ENCODE measurements around the gene INVS.
A peak's percentile ranks its signal among the peaks of the same experiment; 100 is the strongest.
"Not testable (repeated sequence)": the region's sequence is repeated elsewhere in the genome, so short reads cannot be mapped to it uniquely, and the experiment has no call there.

The INVS gene

DNA sequence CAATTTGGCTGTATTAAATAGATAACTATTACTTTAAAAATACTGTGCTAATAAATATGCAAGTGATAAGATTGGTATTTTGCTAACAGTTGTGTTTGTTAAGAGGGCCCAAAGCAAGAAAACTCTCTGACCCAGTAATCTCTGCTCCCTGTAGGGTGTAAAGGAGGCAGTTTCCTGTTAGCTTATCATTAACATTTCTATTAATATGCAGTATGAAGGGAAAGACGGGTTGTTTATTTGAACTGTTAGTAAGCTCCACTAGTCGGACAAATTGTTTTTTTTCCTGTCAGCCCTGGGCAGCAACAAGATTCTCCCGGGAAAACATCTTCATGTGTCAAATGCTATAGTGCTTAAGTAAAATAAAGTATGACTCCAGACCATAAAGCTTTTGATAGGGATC is 35.9 kb upstream of the INVS start:
- Histone ChIP-seq H3K9ac (ENCODE audit: insufficient read length) (peak overlapping the region; percentile 28), H3K27ac (peak overlapping the region; percentile 84), H3K4me3 (peak overlapping the region; percentile 65), H3K36me3 (ENCODE audit: insufficient read depth, low read length) (no peaks in the 10 kb centered on the region), H3K9me3 (ENCODE audit: low read depth, low read length) (no peaks in the 10 kb centered on the region)
- no peak for DNase-seq (ENCODE audit: low read depth, low spot score)
- no peak for TF ChIP-seq POLR2AphosphoS5 (IDR thresholded peaks at IDR 0.05; ENCODE audit: borderline replicate concordance, low read depth, low read length)
- no peak for TF ChIP-seq EZH2 (IDR thresholded peaks at IDR 0.05)
- TF ChIP-seq FOXP2 (optimal IDR thresholded peaks at IDR 0.05; ENCODE audit: control extremely low read depth, extremely low read length, insufficient read depth), result no peak

DNA sequence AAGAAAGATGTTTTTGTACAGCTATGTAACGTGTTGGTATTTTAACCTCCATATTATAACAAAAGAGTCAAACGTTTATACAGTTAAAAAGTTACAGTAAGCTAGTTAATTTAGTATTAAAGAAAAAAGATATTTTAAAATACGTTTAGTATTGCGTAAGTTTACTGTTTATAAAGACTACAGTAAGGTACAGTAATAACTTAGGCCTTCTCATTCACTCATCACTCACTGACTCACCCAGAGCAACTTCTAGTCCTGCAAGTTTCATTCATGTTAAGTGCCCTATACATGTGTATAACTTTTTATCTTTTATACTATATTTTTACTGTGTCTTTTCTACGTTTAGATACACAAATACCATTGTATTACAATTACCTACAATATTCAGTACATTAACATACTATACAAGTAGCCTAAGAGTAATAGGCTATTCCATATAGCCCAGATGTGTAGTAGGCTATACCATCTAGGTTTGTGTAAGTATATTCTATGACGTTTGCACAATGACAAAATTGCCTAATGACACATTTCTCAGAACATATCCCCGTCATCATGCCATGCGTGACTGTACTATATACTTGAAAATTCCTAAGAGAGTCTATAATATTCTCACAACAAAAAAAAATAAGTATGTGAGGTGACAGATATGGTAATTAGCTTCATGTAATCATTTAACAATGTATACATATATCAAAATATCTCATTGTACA is 34.0 kb upstream of the INVS start:
- TF ChIP-seq EZH2 (IDR thresholded peaks at IDR 0.05) (no peak), POLR2AphosphoS5 (IDR thresholded peaks at IDR 0.05; ENCODE audit: borderline replicate concordance, low read depth, low read length) (no peak), FOXP2 (optimal IDR thresholded peaks at IDR 0.05; ENCODE audit: control extremely low read depth, extremely low read length, insufficient read depth) (no peak)
- H3K27ac ChIP-seq, result peak overlapping the region; percentile 84; the same call in 1 of the 2 replicates

DNA sequence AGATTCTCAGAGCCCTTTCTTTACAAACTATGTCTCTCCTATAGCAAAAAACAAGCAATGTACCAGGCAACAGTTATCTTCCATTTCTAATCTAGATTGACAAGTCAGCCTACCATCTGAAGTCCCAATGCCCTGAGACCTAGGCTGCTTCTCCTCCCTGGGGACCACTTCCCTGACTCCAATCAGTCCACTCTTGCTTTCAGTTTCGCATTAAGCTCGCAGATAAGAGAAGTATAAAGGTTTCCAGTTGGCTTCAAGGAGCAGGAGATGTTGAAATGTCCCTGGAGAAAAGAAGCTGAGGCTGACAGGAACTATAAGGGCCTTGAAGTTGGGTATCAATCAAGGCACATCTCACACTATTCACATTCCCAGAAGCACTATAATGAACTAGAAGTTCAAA is 32.5 kb upstream of the INVS start:
- DNase-seq (ENCODE audit: low read depth, low spot score), result no peak
- H3K9ac ChIP-seq (ENCODE audit: insufficient read length), result no peak overlapping the region
- TF ChIP-seq FOXP2 (optimal IDR thresholded peaks at IDR 0.05; ENCODE audit: control extremely low read depth, extremely low read length, insufficient read depth), result no peak
- TF ChIP-seq POLR2AphosphoS5 (IDR thresholded peaks at IDR 0.05; ENCODE audit: borderline replicate concordance, low read depth, low read length), result no peak
- TF ChIP-seq EZH2 (IDR thresholded peaks at IDR 0.05), result no peak

More for the DNA sequence above, 34.0 kb upstream of the INVS start:
- no peak overlapping the region; the same call in 1 of the 2 replicates for H3K4me3 ChIP-seq
- H3K9ac ChIP-seq (ENCODE audit: insufficient read length), result no peak overlapping the region
- no peaks in the 10 kb centered on the region for H3K9me3 ChIP-seq (ENCODE audit: low read depth, low read length)
- H3K36me3 ChIP-seq (ENCODE audit: insufficient read depth, low read length), result no peaks in the 10 kb centered on the region
- DNase-seq (ENCODE audit: low read depth, low spot score), result no peak

GRCh38 chr9:100067990-100068389 is 31.1 kb upstream of the INVS start:
- DNase-seq (ENCODE audit: low read depth, low spot score); H3K27ac ChIP-seq; H3K9ac ChIP-seq (ENCODE audit: insufficient read length); H3K4me3 ChIP-seq; H3K9me3 ChIP-seq (ENCODE audit: low read depth, low read length); H3K36me3 ChIP-seq (ENCODE audit: insufficient read depth, low read length): not testable (repeated sequence)

More for the DNA sequence above, 32.5 kb upstream of the INVS start:
- Histone ChIP-seq H3K9me3 (ENCODE audit: low read depth, low read length) (no peaks in the 10 kb centered on the region), H3K4me3 (peak overlapping the region; percentile 50), H3K36me3 (ENCODE audit: insufficient read depth, low read length) (no peaks in the 10 kb centered on the region), H3K27ac (peak overlapping the region; percentile 59)

- not testable (repeated sequence) for H3K9me3 ChIP-seq (ENCODE audit: low read depth, low read length); H3K4me3 ChIP-seq; H3K27ac ChIP-seq; H3K36me3 ChIP-seq (ENCODE audit: insufficient read depth, low read length); H3K9ac ChIP-seq (ENCODE audit: insufficient read length); DNase-seq (ENCODE audit: low read depth, low spot score)
Measured at GRCh38 chr9:100069068-100069467, 30.0 kb upstream of the INVS start.

- no peak for DNase-seq (ENCODE audit: low read depth, low spot score)
- Histone ChIP-seq H3K27ac (peak overlapping the region; percentile 23; the same call in 1 of the 2 replicates), H3K4me3 (no peak overlapping the region), H3K36me3 (ENCODE audit: insufficient read depth, low read length) (no peaks in the 10 kb centered on the region), H3K9me3 (ENCODE audit: low read depth, low read length) (no peaks in the 10 kb centered on the region), H3K9ac (ENCODE audit: insufficient read length) (no peak overlapping the region)
- TF ChIP-seq EZH2 (IDR thresholded peaks at IDR 0.05) (no peak), POLR2AphosphoS5 (IDR thresholded peaks at IDR 0.05; ENCODE audit: borderline replicate concordance, low read depth, low read length) (no peak), FOXP2 (optimal IDR thresholded peaks at IDR 0.05; ENCODE audit: control extremely low read depth, extremely low read length, insufficient read depth) (no peak)
Measured at GRCh38 chr9:100070104-100071041, 28.7 kb upstream of the INVS start.

DNA sequence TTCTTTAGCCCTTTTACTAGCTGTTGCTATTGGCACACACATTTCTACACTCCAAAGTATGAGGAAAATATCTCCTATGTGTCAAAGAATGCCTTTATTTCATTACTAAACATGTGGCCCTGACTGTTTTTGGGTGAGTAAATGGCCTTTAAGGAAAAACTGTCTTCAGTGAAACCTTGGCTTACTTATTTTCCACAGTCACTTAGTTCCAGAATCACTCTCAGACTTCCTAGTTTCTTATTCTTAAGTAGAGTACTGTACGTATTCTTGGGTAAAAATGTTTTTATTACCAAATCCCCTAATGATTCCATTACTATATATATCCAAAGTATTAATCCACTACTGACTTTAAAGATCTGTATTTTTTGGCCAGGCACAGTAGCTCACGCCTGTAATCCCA is 27.8 kb upstream of the INVS start:
- no peak for DNase-seq (ENCODE audit: low read depth, low spot score)
- TF ChIP-seq POLR2AphosphoS5 (IDR thresholded peaks at IDR 0.05; ENCODE audit: borderline replicate concordance, low read depth, low read length), result no peak
- no peak for TF ChIP-seq FOXP2 (optimal IDR thresholded peaks at IDR 0.05; ENCODE audit: control extremely low read depth, extremely low read length, insufficient read depth)
- no peak for TF ChIP-seq EZH2 (IDR thresholded peaks at IDR 0.05)
- H3K4me3 ChIP-seq, result no peak overlapping the region
- H3K9ac ChIP-seq (ENCODE audit: insufficient read length), result no peak overlapping the region
- no peak overlapping the region for H3K27ac ChIP-seq
- H3K9me3 ChIP-seq (ENCODE audit: low read depth, low read length), result no peaks in the 10 kb centered on the region
- H3K36me3 ChIP-seq (ENCODE audit: insufficient read depth, low read length), result no peaks in the 10 kb centered on the region

DNA sequence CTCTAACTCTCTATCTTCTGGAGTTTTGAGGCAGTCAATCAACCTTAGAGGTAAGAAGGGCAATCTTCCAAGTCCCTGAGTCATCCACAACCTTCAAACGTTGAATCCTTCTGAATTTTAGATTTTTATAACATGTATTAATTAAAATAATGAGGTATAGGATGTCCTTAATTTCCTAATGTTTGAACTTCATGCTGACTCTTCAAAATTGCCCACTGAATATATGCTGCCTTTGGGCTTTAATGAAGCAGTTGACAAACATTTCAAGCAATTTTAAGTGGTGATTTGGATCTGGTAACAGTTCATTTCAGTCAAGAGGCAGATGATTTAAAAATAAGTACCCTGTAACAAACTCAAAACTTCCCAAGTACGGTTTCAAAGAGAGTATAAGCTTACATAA is 26.2 kb upstream of the INVS start:
- no peak overlapping the region for H3K27ac ChIP-seq
- no peak for DNase-seq (ENCODE audit: low read depth, low spot score)
- H3K4me3 ChIP-seq, result no peak overlapping the region
- no peak overlapping the region for H3K9ac ChIP-seq (ENCODE audit: insufficient read length)
- H3K9me3 ChIP-seq (ENCODE audit: low read depth, low read length), result no peaks in the 10 kb centered on the region
- no peak for TF ChIP-seq EZH2 (IDR thresholded peaks at IDR 0.05)
- no peak for TF ChIP-seq FOXP2 (optimal IDR thresholded peaks at IDR 0.05; ENCODE audit: control extremely low read depth, extremely low read length, insufficient read depth)
- TF ChIP-seq POLR2AphosphoS5 (IDR thresholded peaks at IDR 0.05; ENCODE audit: borderline replicate concordance, low read depth, low read length), result no peak
- H3K36me3 ChIP-seq (ENCODE audit: insufficient read depth, low read length), result no peaks in the 10 kb centered on the region
